Fibroblast of lung (primary cell): ENCODE measurements around the gene CHD3.

Experiments
- CTCF ChIP-seq, 2 donors: IDR thresholded peaks in 1 of 2; conservative IDR thresholded peaks in 1 of 2; 1 replicate in 1 of 2; 2 replicates in 1 of 2; pipeline ENCODE4 v1.5.1; 2011 to 2012; ENCODE audit warnings: low read length in 2 of 2, control low read depth in 1 of 2, inconsistent platforms in 1 of 2, low read depth in 1 of 2, mild to moderate bottlenecking in 1 of 2
- EZH2 ChIP-seq: IDR thresholded peaks from 2 replicates; pipeline ENCODE4 v1.5.1; 2012; ENCODE audit warnings: low read length, control low read depth, mild to moderate bottlenecking; ENCODE audit errors: missing control alignments

GRCh38 chr17:7943291-7943690, 54.7 kb downstream of the CHD3 start:
- no peak for TF ChIP-seq CTCF (conservative IDR thresholded peaks at IDR 0.05 in 1 of 2, IDR thresholded peaks at IDR 0.05 in 1 of 2; ENCODE audit: low read depth in 1 of 2, low read length in 2 of 2)
- no peak for TF ChIP-seq EZH2
